Activated T-helper 2 cell treated with anti-CD3 and anti-CD28 coated beads, Interferon-gamma antibody, Interleukin-2, Interleukin-4, amounts not matched to agents 10 μg/mL and 5 μg/mL and 100 μg/mL, durations not matched to agents 14 hours and 24 hours and 36 hours (primary cell): Measurements from ENCODE around the gene SRA1. TPM values are rescaled to one million over a fixed set of nuclear protein-coding genes. Genes with fewer than 3 reads are reported as not detected.

Experiments
- DNase-seq: peaks from one replicate; pipeline ENCODE4 v3.0.0; 2021; ENCODE audit warnings: low spot score
- H3K27ac Mint-ChIP-seq: one replicate; pipeline ENCODE4 v1.8.0; 2021; ENCODE audit warnings: mixed read lengths
- H3K27me3 Mint-ChIP-seq: one replicate; pipeline ENCODE4 v1.8.0; 2021; ENCODE audit warnings: low read depth, mixed read lengths
- H3K36me3 Mint-ChIP-seq: one replicate; pipeline ENCODE4 v1.8.0; 2021; ENCODE audit warnings: low read depth, mixed read lengths
- H3K4me1 Mint-ChIP-seq: one replicate; pipeline ENCODE4 v1.8.0; 2021; ENCODE audit warnings: low read depth, mixed read lengths
- H3K4me3 Mint-ChIP-seq: one replicate; pipeline ENCODE4 v1.8.0; 2021; ENCODE audit warnings: low read depth, mild to moderate bottlenecking, moderate library complexity, mixed read lengths
- H3K9me3 Mint-ChIP-seq: one replicate; pipeline ENCODE4 v1.8.0; 2021; ENCODE audit warnings: mixed read lengths
- intact Hi-C: fragments of 100-400 bp; cut with micrococcal nuclease; formaldehyde crosslinking; loops from one replicate; pipeline ENCODE4 v1.15.1; 2023
- total RNA-seq: library from RNA; stranded (reverse); gene quantifications from 2 replicates; pipeline ENCODE4 v1.2.3, GENCODE V29; 2022

SRA1 gene
- total RNA-seq, 1 donor from 2014 or later, result 48.2 TPM

DNA sequence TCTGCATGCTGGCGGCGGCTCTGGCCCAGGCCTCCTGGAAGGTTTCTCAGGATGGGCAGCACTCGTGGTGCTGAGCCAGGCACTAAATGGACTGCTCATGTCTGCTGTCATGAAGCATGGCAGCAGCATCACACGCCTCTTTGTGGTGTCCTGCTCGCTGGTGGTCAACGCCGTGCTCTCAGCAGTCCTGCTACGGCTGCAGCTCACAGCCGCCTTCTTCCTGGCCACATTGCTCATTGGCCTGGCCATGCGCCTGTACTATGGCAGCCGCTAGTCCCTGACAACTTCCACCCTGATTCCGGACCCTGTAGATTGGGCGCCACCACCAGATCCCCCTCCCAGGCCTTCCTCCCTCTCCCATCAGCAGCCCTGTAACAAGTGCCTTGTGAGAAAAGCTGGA is 10.6 kb upstream of the SRA1 start:
- Mint-ChIP-seq H3K36me3 (peaks cover 38% of the 10 kb centered on the region), H3K9me3 (no peaks in the 10 kb centered on the region), H3K27me3 (no peaks in the 10 kb centered on the region), H3K27ac (no peak overlapping the region), H3K4me1 (peaks cover 38% of the 10 kb centered on the region), H3K4me3 (peak overlapping the region; percentile 26)
- DNase-seq, result no peak
- intact Hi-C loops, result no loop called here

DNA sequence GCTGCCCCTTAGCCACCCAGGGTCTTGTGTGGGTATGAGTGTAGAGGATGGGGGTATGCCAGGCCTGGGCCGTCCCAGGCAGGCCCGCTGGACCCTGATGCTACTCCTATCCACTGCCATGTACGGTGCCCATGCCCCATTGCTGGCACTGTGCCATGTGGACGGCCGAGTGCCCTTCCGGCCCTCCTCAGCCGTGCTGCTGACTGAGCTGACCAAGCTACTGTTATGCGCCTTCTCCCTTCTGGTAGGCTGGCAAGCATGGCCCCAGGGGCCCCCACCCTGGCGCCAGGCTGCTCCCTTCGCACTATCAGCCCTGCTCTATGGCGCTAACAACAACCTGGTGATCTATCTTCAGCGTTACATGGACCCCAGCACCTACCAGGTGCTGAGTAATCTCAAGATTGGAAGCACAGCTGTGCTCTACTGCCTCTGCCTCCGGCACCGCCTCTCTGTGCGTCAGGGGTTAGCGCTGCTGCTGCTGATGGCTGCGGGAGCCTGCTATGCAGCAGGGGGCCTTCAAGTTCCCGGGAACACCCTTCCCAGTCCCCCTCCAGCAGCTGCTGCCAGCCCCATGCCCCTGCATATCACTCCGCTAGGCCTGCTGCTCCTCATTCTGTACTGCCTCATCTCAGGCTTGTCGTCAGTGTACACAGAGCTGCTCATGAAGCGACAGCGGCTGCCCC is 10.0 kb upstream of the SRA1 start:
- H3K36me3 Mint-ChIP-seq, result peaks cover 38% of the 10 kb centered on the region
- H3K27me3 Mint-ChIP-seq, result no peaks in the 10 kb centered on the region
- intact Hi-C loops, result no loop called here
- H3K9me3 Mint-ChIP-seq, result no peaks in the 10 kb centered on the region
- DNase-seq, result no peak
- peaks cover 41% of the 10 kb centered on the region for H3K4me1 Mint-ChIP-seq
- peak overlapping the region; percentile 26 for H3K4me3 Mint-ChIP-seq
- no peak overlapping the region for H3K27ac Mint-ChIP-seq

DNA sequence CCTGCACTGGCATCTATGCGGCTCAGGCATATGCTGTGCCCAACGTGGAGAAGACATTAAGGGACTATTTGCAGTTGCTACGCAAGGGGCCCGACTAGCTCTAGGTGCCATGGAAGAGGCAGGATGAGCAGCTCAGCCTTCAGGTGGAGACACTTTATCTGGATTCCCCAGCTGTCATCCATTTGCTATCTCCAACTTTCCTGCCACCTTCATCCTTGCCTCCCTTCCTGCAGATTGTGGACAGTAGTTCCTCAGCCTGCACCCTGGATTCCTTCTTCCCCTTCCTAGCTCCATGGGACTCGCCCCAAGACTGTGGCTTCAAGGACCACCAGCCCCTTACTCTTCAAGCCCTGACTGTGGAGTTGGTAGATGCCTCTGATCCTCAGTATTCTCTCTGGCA is 9.4 kb upstream of the SRA1 start:
- intact Hi-C loops, result no loop called here
- H3K9me3 Mint-ChIP-seq, result no peaks in the 10 kb centered on the region

DNA sequence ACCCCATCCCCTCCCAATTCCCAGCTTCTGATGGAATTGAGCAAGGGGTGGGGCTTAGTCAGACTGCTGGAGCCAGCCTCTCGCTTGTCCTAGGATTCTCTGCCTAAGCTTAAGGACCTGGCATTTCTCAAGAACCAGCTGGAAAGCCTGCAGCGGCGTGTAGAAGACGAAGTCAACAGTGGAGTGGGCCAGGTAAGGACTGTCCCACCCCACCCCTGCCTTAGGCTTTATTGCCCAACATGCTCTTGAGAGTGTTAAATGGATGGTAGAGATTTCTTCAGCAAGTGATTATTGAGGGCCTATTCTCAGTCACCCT is 8.5 kb upstream of the SRA1 start:
- peak overlapping the region; percentile 96 for H3K4me3 Mint-ChIP-seq
- peak overlapping the region; percentile 95 for H3K27ac Mint-ChIP-seq
- no peak for DNase-seq
- H3K36me3 Mint-ChIP-seq, result peaks cover 42% of the 10 kb centered on the region
- intact Hi-C loops, result no loop called here
- no peaks in the 10 kb centered on the region for H3K27me3 Mint-ChIP-seq
- H3K9me3 Mint-ChIP-seq, result no peaks in the 10 kb centered on the region
- peaks cover 41% of the 10 kb centered on the region for H3K4me1 Mint-ChIP-seq

More for the DNA sequence above, 9.4 kb upstream of the SRA1 start:
- DNase-seq, result no peak
- peaks cover 38% of the 10 kb centered on the region for H3K36me3 Mint-ChIP-seq
- H3K4me1 Mint-ChIP-seq, result peaks cover 41% of the 10 kb centered on the region
- H3K27me3 Mint-ChIP-seq, result no peaks in the 10 kb centered on the region
- no peak overlapping the region for H3K27ac Mint-ChIP-seq
- peak overlapping the region; percentile 35 for H3K4me3 Mint-ChIP-seq

DNA sequence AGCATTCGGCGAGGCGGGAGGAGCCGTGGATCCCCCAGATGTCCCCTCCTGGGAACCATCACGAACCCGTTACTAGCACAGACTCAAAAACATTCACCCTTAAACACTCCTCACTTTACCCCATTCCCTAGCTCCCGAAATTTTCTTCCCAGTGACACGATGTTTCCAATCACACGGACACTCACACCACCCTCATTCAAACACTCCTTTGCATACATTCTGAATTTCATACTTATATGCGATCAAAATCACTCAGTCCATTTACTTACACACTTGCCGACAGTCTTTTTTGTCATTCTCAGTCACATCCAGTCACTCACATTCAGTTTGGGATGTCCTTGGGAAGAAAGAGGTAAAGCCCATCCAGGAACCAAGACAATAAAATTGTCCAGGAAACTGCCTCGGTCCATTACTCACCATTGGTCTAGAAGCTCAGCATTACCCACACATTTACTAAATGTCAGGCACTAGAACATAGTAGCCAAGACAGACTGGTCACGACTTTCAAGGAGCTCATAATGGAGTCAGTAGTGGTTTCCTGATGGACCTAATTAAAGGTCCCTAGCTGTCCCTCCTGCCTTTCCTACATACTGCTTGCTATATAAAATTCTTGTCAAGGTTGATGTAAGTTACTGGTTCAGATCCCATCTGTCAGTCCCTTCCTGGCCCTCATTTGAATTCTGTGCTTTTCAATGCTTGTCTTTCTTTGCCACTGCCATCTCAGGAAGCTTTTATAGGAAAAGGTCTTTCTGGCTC is 7.9 kb upstream of the SRA1 start:
- Mint-ChIP-seq H3K4me3 (peak overlapping the region; percentile 96), H3K9me3 (no peaks in the 10 kb centered on the region), H3K27me3 (no peaks in the 10 kb centered on the region), H3K36me3 (peaks cover 42% of the 10 kb centered on the region), H3K4me1 (peaks cover 38% of the 10 kb centered on the region), H3K27ac (peak overlapping the region; percentile 95)
- no peak for DNase-seq
- intact Hi-C loops, result no loop called here

DNA sequence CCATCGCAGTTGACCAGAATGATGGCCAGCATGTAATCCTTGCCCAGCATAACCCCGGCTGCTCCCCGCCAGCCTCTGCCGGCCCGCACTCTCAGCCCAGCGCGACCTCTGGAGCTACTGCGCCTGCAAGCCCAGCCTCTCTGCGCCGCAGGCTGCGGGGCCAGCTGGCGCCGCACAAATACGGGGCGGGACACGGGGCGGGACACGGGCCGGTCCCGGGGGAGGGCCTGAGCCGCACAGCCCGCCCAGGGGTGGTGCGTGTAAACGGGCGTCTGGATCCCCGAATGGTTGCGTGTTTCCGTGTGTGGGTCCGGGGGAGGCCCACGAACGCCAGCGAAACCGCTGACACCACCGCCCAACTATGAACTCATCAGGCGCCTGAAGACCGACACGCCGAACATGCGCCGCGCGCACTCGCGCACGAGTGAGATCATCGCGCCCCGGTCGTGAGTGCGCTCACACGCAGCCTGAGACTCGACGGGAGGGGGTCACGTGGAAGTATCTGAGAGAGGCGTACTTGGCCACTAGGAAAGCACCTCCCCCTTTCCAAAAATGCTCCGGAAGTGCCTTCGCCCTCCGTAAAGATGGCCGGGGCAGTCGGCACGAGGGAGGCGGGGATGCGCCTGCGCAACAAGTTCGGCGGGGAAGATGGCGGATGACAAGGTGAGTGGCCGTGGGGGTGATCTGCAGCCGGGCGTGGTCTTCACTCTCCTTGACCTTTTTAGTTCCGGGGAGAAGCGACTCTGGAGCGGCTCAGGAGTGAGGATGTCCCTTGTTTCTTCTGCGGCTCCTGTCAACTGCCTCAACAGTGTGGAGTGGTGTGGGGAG is 7.1 kb upstream of the SRA1 start, which contains the start of the genes APBB3 and SLC35A4:
Gene APBB3, minus strand, starts transcription at position 403 of the 828 bp plus-strand sequence. Its CDS starts 353 bp downstream, at position 50.
Gene SLC35A4, plus strand, starts transcription at position 633 of the 828 bp plus-strand sequence. CDS start 2,342 bp downstream, outside the sequence.
- no peaks in the 10 kb centered on the region for H3K9me3 Mint-ChIP-seq
- H3K27ac Mint-ChIP-seq, result peak within 1 kb of the TSS; percentile 95
- H3K36me3 Mint-ChIP-seq, result peaks cover 39% of the 10 kb centered on the region
- no peaks in the 10 kb centered on the region for H3K27me3 Mint-ChIP-seq
- DNase-seq, result peak; percentile 97
- intact Hi-C loops, result loop anchor here (1.0 kb wide), 4 partner anchors 8 to 163 kb away; partner anchors contain the start of genes ANKHD1, HARS1, HARS2 and TMCO6
- peak within 1 kb of the TSS; percentile 96 for H3K4me3 Mint-ChIP-seq
- H3K4me1 Mint-ChIP-seq, result peaks cover 33% of the 10 kb centered on the region

DNA sequence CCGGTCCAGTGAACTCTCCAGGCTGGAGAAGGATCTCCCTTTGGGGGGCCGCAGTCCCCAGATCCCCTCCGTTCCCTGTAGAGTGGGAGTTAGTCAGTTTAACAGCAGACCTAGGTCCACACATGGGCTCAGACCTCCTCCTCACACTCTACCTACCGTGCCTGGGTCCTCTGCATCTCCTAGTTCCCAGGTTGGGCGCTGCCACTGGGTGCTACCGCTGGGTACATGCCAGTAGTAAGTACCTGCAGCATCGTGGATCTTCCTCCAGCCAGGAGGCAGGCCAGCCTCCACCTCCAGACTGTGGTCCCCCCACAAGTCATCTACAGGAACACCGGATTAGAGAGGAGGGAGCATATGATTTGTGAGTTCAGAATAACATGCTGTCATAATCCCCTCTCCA is 6.3 kb upstream of the SRA1 start:
- peak overlapping the region; percentile 89 for H3K27ac Mint-ChIP-seq
- peaks cover 37% of the 10 kb centered on the region for H3K36me3 Mint-ChIP-seq
- no peaks in the 10 kb centered on the region for H3K27me3 Mint-ChIP-seq
- H3K4me3 Mint-ChIP-seq, result peak overlapping the region; percentile 96
- no peaks in the 10 kb centered on the region for H3K9me3 Mint-ChIP-seq
- intact Hi-C loops, result no loop called here
- no peak for DNase-seq
- H3K4me1 Mint-ChIP-seq, result peaks cover 25% of the 10 kb centered on the region

DNA sequence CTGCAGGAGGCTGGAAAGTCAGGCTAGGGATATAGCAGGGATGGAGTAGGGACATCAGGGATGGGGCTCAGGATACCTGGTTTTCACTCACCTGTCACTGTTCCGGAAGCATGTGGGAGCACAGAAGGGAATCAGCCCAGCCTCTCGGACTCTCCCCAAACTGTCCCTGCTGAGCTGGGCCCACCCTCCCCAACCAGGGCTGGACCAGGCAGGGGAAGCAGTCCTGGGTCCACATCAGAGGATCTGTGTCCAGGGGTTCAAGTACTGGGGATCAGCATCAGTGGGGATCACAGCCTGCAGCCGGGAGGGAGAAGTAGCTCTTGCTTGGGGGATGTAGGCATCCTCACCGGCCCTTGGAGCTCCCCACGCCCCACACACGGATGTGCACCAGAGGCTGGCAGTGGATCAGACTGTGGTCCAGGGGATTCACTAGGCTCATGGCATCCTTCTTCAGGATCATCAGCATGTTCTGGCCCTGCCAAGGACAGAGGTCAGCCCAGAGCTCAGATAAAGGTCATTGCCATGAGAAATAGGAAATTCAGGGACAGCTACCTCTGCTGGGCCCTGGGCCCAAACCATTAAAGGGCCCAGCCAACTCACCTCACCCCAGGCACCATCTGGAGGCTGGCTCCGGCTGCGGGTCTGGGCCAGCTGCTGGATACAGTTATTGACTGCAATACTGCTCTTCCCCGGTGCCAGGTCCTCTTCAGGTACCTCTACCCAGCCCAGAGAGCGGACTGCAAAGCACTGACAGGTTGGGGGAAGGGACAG is 4.7 kb upstream of the SRA1 start:
- Mint-ChIP-seq H3K4me3 (no peak overlapping the region), H3K27ac (no peak overlapping the region), H3K36me3 (peaks cover 28% of the 10 kb centered on the region), H3K4me1 (peaks cover 29% of the 10 kb centered on the region), H3K9me3 (no peaks in the 10 kb centered on the region), H3K27me3 (no peaks in the 10 kb centered on the region)
- intact Hi-C loops, result no loop called here
- DNase-seq, result no peak

DNA sequence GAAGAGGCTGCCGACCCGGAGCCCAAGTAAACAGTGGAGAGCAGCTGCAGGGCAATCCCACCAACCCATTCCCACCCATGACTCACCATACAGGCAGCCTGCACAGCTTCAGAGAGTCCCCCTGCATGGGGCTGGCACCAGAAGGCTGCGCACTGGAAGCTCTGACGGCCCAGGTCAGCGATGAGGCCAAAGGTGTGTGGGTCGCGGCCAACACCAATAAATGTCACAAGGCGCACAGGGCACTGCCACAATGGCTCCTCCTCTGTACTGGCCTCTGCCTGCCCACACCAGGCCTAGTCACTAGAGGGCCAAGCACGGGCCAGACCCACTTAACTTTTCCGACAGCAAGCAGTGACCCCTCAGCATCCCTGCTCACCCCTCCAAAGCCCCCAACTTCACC is 3.0 kb upstream of the SRA1 start:
- peaks cover 30% of the 10 kb centered on the region for H3K36me3 Mint-ChIP-seq
- H3K4me1 Mint-ChIP-seq, result peaks cover 31% of the 10 kb centered on the region
- H3K27me3 Mint-ChIP-seq, result no peaks in the 10 kb centered on the region
- no peak for DNase-seq
- H3K27ac Mint-ChIP-seq, result no peak overlapping the region
- no peak overlapping the region for H3K4me3 Mint-ChIP-seq
- intact Hi-C loops, result no loop called here
- no peaks in the 10 kb centered on the region for H3K9me3 Mint-ChIP-seq

DNA sequence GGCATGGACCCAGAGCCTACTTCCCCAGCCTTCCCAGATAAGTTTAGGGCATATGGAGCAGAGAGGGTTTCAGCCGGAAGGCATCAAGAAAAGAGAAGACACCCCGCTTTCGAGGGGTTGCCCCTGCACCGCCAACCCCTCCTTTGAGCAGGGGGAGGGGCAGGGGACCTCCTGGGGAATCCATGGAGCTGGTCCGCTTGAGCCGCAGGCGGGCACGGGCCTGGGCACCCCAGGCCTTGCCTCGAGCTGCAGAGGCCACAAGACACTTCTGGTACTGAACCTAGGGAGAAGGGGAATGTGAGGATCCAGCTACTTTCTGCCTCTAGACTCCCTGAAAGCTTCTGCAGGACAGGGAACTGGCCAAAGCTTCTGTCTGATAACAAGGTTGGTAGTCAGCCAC is 1.3 kb upstream of the SRA1 start:
- peaks cover 36% of the 10 kb centered on the region for H3K4me1 Mint-ChIP-seq
- intact Hi-C loops, result no loop called here
- H3K27me3 Mint-ChIP-seq, result no peaks in the 10 kb centered on the region
- H3K9me3 Mint-ChIP-seq, result no peaks in the 10 kb centered on the region
- H3K27ac Mint-ChIP-seq, result no peak overlapping the region
- peaks cover 32% of the 10 kb centered on the region for H3K36me3 Mint-ChIP-seq
- H3K4me3 Mint-ChIP-seq, result no peak overlapping the region
- DNase-seq, result no peak

DNA sequence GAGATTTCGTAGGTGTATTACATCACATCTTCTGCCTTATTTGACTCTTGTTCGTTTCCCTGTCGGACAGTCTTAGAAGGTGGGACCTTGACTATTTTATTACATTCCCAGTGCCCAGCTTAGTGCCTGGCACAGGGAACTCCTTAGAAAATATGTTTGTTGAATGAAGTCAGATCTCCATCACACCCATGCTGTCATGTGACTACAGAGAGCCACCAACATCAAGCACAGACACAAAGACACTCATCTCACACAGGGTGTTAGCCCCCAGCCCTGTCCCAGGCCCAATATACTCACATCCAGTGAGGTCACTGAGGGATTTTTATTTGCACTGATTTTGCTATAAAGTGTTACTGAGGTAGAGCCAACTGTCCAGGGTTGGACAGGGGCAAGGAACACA is 692 bp upstream of the SRA1 start:
- intact Hi-C loops, result loop anchor here (1.0 to 2.0 kb wide), 3 partner anchors 11 to 153 kb away; partner anchors contain the start of genes EIF4EBP3 and TMCO6
- H3K27me3 Mint-ChIP-seq, result no peaks in the 10 kb centered on the region
- H3K4me1 Mint-ChIP-seq, result peaks cover 41% of the 10 kb centered on the region
- DNase-seq, result no peak
- peak overlapping the region; percentile 83 for H3K4me3 Mint-ChIP-seq
- H3K9me3 Mint-ChIP-seq, result no peaks in the 10 kb centered on the region
- peak overlapping the region; percentile 82 for H3K27ac Mint-ChIP-seq
- peaks cover 38% of the 10 kb centered on the region for H3K36me3 Mint-ChIP-seq

DNA sequence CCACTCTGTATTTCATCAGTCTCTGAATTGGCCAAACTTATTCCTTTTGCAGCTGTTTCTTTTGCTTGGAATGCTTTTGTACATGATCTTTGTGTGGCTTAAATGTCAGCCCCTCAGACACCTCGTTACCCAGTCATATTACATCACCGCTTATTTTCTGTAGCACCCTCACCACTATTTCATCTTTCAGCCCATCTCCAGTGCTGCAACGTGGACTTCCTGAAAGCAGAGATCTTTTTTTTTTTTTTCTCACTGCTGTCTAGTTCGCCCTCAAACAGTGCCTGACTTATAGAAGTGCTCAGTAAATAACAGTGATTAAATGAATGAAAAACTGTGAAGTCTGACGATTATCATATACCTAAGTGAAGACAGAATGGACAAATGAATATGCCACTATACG is 835 bp downstream of the SRA1 start:
- intact Hi-C loops, result loop anchor here (1.0 to 2.0 kb wide), 3 partner anchors 8 to 154 kb away; partner anchors contain the start of genes APBB3, SLC35A4 and TMCO6
- Mint-ChIP-seq H3K27me3 (no peaks in the 10 kb centered on the region), H3K4me3 (peak overlapping the region; percentile 83), H3K4me1 (peaks cover 42% of the 10 kb centered on the region), H3K36me3 (peaks cover 43% of the 10 kb centered on the region), H3K27ac (peak overlapping the region; percentile 73), H3K9me3 (no peaks in the 10 kb centered on the region)
- DNase-seq, result no peak
